Mesodermal cell (in vitro differentiated cells): ENCODE data around the gene KLLN.

Experiments used
- H3K27ac ChIP-seq: 2 replicates; pipeline ENCODE4 v1.7.0; 2013; ENCODE audit warnings: mild to moderate bottlenecking, low read depth, low read length, moderate library complexity; ENCODE audit not compliant: severe bottlenecking
- H3K36me3 ChIP-seq: 2 replicates; pipeline ENCODE4 v1.7.1; 2013; ENCODE audit warnings: mild to moderate bottlenecking, low read length, moderate library complexity; ENCODE audit not compliant: control insufficient read depth, insufficient read depth
- H3K4me1 ChIP-seq: one replicate; pipeline ENCODE4 v1.7.1; 2013; ENCODE audit warnings: mild to moderate bottlenecking, low read length; ENCODE audit not compliant: insufficient read depth, control insufficient read depth, poor library complexity, severe bottlenecking
- H3K4me3 ChIP-seq: 2 replicates; pipeline ENCODE4 v1.7.0; 2013; ENCODE audit warnings: low read length, control low read depth, mild to moderate bottlenecking; ENCODE audit not compliant: insufficient read depth, poor library complexity, severe bottlenecking; ENCODE audit errors: extremely low read depth
- H3K9me3 ChIP-seq: 2 replicates; pipeline ENCODE4 v1.7.1; 2013; ENCODE audit warnings: mild to moderate bottlenecking, low read length, moderate library complexity; ENCODE audit not compliant: control insufficient read depth
- WGBS, 2 experiments: methylation state at CpG; one replicate each; pipeline ENCODE4 v1.1.5; 2013; ENCODE audit warnings: missing lambda C conversion rate in 2 of 2; ENCODE audit not compliant: insufficient coverage in 2 of 2; 5-methylcytosine and 5-hydroxymethylcytosine counted together

KLLN gene

DNA sequence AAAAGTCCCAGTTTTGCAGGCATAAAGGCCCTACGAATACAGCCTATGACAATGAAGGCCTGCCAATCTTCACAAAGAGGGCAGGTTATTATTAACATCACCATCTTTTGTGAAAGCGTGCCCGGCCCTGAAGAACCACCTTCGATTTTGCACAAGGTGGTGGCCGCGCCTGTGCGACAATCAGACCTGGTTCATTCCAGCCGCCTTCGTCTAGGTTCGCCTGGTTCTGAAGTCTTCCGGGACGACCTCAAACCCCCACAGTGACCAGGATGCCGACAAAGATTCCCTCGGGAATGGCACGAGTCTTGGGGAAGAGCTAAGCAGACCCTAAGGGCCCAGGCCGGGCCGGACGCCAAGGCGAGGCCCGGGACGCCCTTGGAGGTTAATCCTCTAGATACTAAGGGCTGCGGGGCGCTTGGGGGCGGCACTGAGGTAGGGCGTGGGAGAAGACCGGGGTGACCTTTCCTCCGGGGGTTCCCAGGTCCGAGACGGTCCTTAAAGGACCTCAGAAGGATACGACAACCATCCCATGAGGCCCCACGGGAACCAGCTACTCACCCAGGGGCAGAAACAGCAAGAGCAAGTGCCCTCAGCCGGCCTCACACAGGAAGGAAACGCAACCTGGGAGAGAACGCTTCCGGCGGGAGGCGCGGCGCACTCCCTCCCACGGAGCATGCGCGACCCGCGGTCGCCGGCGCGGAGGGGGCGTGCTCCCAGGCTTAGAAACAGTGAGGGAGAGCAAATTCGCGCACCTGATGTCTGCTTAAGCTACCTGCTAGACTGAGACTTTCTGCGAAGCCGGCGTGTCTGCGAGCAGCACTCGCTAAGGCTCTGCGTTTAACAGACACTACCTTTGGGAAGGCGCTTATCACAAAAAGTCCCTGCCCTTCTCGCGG is 45.5 kb downstream of the KLLN start, which contains the start of gene ATAD1:
ATAD1 (minus strand) TSS at position 618 of the 896 bp plus-strand sequence. CDS start 3,627 bp downstream, outside the sequence.
- peak within 1 kb of the TSS; percentile 86 for H3K27ac ChIP-seq
- 0% methylated on average over 43 to 51 of the region's 60 CpGs for WGBS, 2 experiments
- H3K4me3 ChIP-seq = peak within 1 kb of the TSS; percentile 87
- no peaks in the 10 kb centered on the region for H3K4me1 ChIP-seq
- no peaks in the 10 kb centered on the region for H3K9me3 ChIP-seq
- peaks cover 3% of the 10 kb centered on the region for H3K36me3 ChIP-seq

DNA sequence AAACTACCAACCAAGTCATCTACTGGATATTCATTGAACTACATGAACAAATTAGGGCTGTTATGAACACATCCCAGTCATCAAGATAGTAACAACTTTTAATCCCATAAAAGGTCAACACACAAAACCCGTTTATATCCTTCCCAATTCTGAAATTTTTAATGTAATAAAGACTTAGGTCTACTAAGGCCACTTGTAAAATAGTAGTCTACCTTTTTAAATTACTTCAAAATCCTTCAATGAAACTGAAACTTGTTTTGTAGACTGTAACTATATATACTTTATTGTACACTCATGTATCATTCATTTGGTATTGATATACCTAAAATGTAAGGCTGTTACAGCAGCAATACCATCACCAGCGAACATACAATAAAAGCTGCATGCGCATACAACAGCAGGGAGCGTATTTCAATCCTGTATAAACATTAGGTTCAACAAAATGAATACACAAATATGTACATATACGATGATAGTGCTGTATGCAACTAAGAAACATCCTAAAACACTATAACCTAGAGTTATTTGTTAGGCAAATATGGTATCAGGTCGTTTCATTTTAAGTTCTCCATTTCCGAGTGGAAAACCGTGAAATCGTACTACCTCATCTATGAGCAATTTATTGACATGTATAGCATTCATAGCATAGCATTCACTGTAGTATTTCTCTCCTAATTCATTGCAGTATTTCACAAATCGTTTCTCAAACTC is 46.3 kb downstream of the KLLN start:
- no peaks in the 10 kb centered on the region for H3K4me1 ChIP-seq
- peaks cover 10% of the 10 kb centered on the region for H3K36me3 ChIP-seq
- H3K27ac ChIP-seq = peak overlapping the region; percentile 86
- no peaks in the 10 kb centered on the region for H3K9me3 ChIP-seq
- 0 to 4% methylated on average over 1 to 4 of the region's 10 CpGs for WGBS, 2 experiments
- peak overlapping the region; percentile 87 for H3K4me3 ChIP-seq

DNA sequence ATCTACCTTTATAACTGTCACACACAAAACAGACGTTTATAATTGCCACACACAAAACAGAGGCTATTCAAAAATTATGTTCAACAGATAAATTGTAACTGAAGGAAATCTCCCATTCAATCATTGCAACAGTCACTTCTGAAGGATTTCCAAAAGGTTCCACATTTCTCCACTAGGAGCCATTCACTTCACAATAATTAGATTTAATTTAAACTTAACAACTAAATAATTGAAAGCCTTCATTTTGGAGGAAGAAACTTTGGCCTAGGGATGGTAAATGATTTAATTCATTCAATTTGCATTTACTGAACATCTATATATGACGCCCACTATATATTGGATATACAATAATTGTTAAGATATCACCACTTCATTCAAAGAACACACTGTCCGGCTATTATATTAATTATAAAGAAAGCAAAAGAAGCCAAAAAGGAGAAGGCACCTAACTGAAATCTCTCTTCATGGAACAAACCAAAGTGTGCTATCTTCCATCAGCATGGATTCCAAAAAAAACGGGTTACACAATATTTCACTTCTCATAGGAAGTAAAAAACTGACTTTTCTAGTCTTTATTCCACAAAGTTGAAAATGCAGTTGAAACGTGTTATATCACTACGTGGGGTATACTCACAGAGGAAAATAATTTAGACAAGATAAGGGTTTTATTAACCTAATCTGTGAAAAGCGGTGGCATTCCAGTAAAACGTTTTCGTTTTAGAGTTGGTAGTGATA is 47.0 kb downstream of the KLLN start:
- 88% methylated on average over 1 of the region's 9 CpGs; no CpG with 5 or more reads in 1 of the 2 experiments for WGBS, 2 experiments
- no peak overlapping the region for H3K27ac ChIP-seq
- peaks cover 18% of the 10 kb centered on the region for H3K36me3 ChIP-seq
- H3K9me3 ChIP-seq = no peaks in the 10 kb centered on the region
- H3K4me1 ChIP-seq = no peaks in the 10 kb centered on the region
- H3K4me3 ChIP-seq = peak overlapping the region; percentile 87
